Measurements from ENCODE around the gene AFDN. TPM values are rescaled to one million over a fixed set of nuclear protein-coding genes. Genes with fewer than 3 reads are reported as not detected.

Gene AFDN
- total and polyA plus RNA-seq, 2 experiments from 2014 or later: 66.9 to 200 TPM

DNA sequence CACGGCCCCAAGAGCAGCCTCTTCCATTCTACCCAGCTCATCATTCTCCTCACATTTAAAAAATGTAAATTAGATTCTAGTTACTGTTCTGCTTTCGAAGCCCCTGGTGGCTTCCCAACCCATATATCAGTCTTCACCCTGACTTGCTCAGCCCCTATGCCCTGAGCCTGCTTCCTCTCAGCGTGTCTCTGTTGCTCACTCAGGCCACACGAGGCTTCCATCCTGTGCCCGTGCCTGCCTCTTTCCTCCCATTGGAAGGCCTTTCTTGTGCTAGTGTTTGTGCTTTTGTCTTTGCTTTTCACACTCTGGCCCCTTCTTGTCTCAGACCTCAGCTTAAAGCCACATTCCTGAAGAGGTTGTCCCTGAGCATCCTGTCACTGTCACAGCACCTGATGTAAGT lies 78.1 kb downstream of the AFDN start:
- Mint-ChIP-seq H3K27me3 (ENCODE audit: insufficient read depth, low read depth, poor library complexity) (no peaks in the 10 kb centered on the region), H3K27ac (peak overlapping the region; percentile 64; the same call in 1 of the 2 replicates), H3K36me3 (ENCODE audit: low read depth) (peaks cover 52% of the 10 kb centered on the region), H3K4me3 (no peak overlapping the region), H3K4me1 (no peaks in the 10 kb centered on the region), H3K9me3 (no peaks in the 10 kb centered on the region)
- no peaks in the 10 kb centered on the region for H3F3A ChIP-seq (replicated peaks; ENCODE audit: low read depth)
- no peaks in the 10 kb centered on the region for H3K27me3 ChIP-seq (ENCODE audit: insufficient read depth)
- H3K36me3 ChIP-seq (ENCODE audit: insufficient read depth): peaks cover 16% of the 10 kb centered on the region
- H3K79me2 ChIP-seq (replicated peaks; ENCODE audit: insufficient read depth): peaks cover 5% of the 10 kb centered on the region; the same call in 1 of the 2 replicates
- H3K9me2 ChIP-seq (ENCODE audit: insufficient read depth): no peaks in the 10 kb centered on the region
- H3K4me1 ChIP-seq (ENCODE audit: insufficient read depth): no peaks in the 10 kb centered on the region
- no peak overlapping the region for H3K27ac ChIP-seq (ENCODE audit: low read depth)
- no peak overlapping the region for H2AFZ ChIP-seq
- ATAC-seq (peak; percentile 60), DNase-seq (ENCODE audit: low spot score) (peak; percentile 12)
- TF ChIP-seq, protein P1, sequence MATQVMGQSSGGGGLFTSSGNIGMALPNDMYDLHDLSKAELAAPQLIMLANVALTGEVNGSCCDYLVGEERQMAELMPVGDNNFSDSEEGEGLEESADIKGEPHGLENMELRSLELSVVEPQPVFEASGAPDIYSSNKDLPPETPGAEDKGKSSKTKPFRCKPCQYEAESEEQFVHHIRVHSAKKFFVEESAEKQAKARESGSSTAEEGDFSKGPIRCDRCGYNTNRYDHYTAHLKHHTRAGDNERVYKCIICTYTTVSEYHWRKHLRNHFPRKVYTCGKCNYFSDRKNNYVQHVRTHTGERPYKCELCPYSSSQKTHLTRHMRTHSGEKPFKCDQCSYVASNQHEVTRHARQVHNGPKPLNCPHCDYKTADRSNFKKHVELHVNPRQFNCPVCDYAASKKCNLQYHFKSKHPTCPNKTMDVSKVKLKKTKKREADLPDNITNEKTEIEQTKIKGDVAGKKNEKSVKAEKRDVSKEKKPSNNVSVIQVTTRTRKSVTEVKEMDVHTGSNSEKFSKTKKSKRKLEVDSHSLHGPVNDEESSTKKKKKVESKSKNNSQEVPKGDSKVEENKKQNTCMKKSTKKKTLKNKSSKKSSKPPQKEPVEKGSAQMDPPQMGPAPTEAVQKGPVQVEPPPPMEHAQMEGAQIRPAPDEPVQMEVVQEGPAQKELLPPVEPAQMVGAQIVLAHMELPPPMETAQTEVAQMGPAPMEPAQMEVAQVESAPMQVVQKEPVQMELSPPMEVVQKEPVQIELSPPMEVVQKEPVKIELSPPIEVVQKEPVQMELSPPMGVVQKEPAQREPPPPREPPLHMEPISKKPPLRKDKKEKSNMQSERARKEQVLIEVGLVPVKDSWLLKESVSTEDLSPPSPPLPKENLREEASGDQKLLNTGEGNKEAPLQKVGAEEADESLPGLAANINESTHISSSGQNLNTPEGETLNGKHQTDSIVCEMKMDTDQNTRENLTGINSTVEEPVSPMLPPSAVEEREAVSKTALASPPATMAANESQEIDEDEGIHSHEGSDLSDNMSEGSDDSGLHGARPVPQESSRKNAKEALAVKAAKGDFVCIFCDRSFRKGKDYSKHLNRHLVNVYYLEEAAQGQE (IDR thresholded peaks at IDR 0.05; ENCODE audit: unreplicated experiment): no peak
- TF ChIP-seq, protein P2, sequence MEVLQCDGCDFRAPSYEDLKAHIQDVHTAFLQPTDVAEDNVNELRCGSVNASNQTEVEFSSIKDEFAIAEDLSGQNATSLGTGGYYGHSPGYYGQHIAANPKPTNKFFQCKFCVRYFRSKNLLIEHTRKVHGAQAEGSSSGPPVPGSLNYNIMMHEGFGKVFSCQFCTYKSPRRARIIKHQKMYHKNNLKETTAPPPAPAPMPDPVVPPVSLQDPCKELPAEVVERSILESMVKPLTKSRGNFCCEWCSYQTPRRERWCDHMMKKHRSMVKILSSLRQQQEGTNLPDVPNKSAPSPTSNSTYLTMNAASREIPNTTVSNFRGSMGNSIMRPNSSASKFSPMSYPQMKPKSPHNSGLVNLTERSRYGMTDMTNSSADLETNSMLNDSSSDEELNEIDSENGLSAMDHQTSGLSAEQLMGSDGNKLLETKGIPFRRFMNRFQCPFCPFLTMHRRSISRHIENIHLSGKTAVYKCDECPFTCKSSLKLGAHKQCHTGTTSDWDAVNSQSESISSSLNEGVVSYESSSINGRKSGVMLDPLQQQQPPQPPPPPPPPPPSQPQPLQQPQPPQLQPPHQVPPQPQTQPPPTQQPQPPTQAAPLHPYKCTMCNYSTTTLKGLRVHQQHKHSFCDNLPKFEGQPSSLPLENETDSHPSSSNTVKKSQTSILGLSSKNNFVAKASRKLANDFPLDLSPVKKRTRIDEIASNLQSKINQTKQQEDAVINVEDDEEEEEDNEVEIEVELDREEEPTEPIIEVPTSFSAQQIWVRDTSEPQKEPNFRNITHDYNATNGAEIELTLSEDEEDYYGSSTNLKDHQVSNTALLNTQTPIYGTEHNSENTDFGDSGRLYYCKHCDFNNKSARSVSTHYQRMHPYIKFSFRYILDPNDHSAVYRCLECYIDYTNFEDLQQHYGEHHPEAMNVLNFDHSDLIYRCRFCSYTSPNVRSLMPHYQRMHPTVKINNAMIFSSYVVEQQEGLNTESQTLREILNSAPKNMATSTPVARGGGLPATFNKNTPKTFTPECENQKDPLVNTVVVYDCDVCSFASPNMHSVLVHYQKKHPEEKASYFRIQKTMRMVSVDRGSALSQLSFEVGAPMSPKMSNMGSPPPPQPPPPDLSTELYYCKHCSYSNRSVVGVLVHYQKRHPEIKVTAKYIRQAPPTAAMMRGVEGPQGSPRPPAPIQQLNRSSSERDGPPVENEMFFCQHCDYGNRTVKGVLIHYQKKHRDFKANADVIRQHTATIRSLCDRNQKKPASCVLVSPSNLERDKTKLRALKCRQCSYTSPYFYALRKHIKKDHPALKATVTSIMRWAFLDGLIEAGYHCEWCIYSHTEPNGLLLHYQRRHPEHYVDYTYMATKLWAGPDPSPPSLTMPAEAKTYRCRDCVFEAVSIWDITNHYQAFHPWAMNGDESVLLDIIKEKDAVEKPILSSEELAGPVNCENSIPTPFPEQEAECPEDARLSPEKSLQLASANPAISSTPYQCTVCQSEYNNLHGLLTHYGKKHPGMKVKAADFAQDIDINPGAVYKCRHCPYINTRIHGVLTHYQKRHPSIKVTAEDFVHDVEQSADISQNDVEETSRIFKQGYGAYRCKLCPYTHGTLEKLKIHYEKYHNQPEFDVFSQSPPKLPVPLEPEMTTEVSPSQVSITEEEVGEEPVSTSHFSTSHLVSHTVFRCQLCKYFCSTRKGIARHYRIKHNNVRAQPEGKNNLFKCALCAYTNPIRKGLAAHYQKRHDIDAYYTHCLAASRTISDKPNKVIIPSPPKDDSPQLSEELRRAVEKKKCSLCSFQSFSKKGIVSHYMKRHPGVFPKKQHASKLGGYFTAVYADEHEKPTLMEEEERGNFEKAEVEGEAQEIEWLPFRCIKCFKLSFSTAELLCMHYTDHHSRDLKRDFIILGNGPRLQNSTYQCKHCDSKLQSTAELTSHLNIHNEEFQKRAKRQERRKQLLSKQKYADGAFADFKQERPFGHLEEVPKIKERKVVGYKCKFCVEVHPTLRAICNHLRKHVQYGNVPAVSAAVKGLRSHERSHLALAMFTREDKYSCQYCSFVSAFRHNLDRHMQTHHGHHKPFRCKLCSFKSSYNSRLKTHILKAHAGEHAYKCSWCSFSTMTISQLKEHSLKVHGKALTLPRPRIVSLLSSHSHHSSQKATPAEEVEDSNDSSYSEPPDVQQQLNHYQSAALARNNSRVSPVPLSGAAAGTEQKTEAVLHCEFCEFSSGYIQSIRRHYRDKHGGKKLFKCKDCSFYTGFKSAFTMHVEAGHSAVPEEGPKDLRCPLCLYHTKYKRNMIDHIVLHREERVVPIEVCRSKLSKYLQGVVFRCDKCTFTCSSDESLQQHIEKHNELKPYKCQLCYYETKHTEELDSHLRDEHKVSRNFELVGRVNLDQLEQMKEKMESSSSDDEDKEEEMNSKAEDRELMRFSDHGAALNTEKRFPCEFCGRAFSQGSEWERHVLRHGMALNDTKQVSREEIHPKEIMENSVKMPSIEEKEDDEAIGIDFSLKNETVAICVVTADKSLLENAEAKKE (CRISPR knock-in tag; IDR thresholded peaks at IDR 0.05): no peak
- TF ChIP-seq STAT1 (IDR thresholded peaks at IDR 0.05; ENCODE audit: unreplicated experiment) (no peak), CREB1 (CRISPR knock-in tag; IDR thresholded peaks at IDR 0.05; ENCODE audit: low read depth) (no peak), EZH2 (IDR thresholded peaks at IDR 0.05; ENCODE audit: low read depth, unreplicated experiment) (no peak), NANOG (IDR thresholded peaks at IDR 0.05; ENCODE audit: borderline replicate concordance) (no peak), EZH2phosphoT487 (IDR thresholded peaks at IDR 0.05; ENCODE audit: unreplicated experiment) (no peak), ZNF114 (CRISPR knock-in tag; IDR thresholded peaks at IDR 0.05) (no peak), POLR2AphosphoS5 (IDR thresholded peaks at IDR 0.05; ENCODE audit: low read depth) (no peak), JUNB (IDR thresholded peaks at IDR 0.05; ENCODE audit: unreplicated experiment) (no peak), ZNF331 (CRISPR knock-in tag; IDR thresholded peaks at IDR 0.05; ENCODE audit: low read depth) (no peak)
- TF ChIP-seq, protein P3, sequence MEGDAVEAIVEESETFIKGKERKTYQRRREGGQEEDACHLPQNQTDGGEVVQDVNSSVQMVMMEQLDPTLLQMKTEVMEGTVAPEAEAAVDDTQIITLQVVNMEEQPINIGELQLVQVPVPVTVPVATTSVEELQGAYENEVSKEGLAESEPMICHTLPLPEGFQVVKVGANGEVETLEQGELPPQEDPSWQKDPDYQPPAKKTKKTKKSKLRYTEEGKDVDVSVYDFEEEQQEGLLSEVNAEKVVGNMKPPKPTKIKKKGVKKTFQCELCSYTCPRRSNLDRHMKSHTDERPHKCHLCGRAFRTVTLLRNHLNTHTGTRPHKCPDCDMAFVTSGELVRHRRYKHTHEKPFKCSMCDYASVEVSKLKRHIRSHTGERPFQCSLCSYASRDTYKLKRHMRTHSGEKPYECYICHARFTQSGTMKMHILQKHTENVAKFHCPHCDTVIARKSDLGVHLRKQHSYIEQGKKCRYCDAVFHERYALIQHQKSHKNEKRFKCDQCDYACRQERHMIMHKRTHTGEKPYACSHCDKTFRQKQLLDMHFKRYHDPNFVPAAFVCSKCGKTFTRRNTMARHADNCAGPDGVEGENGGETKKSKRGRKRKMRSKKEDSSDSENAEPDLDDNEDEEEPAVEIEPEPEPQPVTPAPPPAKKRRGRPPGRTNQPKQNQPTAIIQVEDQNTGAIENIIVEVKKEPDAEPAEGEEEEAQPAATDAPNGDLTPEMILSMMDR (conservative IDR thresholded peaks at IDR 0.05; ENCODE audit: low read depth in 2 of 2): no peak
- TF ChIP-seq, protein P4, sequence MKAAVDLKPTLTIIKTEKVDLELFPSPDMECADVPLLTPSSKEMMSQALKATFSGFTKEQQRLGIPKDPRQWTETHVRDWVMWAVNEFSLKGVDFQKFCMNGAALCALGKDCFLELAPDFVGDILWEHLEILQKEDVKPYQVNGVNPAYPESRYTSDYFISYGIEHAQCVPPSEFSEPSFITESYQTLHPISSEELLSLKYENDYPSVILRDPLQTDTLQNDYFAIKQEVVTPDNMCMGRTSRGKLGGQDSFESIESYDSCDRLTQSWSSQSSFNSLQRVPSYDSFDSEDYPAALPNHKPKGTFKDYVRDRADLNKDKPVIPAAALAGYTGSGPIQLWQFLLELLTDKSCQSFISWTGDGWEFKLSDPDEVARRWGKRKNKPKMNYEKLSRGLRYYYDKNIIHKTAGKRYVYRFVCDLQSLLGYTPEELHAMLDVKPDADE (IDR thresholded peaks at IDR 0.05): no peak
- H4K20me1 ChIP-seq (replicated peaks; ENCODE audit: insufficient read depth): no peaks in the 10 kb centered on the region; the same call in 1 of the 2 replicates
- H3K4me2 ChIP-seq: no peak overlapping the region
- no peak overlapping the region for H3K4me3 ChIP-seq
